K562 (cell line): Measurements from ENCODE around the gene LMNA. TPM values are rescaled to one million over a fixed set of nuclear protein-coding genes. Genes with fewer than 3 reads are reported as not detected.

ENCODE experiments used
- FOS ChIP-seq: IDR thresholded peaks from 3 replicates; pipeline ENCODE4 v1.6.1; 2011; ENCODE audit not compliant: insufficient read length; ENCODE audit errors: extremely low read depth
- HCFC1 ChIP-seq: IDR thresholded peaks from 2 replicates; pipeline ENCODE4 v1.6.1; 2012; ENCODE audit warnings: low read depth, low read length, improper control_type of control experiment
- NR2C1 ChIP-seq, 2 experiments: fragments of 450-650 bp; IDR thresholded peaks; 2 replicates each; pipeline ENCODE4 v1.6.1; 2017; ENCODE audit warnings: mild to moderate bottlenecking in 2 of 2, antibody characterized with exemption in 1 of 2, inconsistent platforms in 1 of 2, missing compliant biosample characterization in 1 of 2, missing genetic modification characterization in 1 of 2
- PCBP1 ChIP-seq: fragments of 200-400 bp; formaldehyde crosslinking; IDR thresholded peaks from 2 replicates; pipeline ENCODE4 v1.6.1; 2018; ENCODE audit warnings: mild to moderate bottlenecking, low read depth, low read length; ENCODE audit not compliant: poor library complexity, severe bottlenecking
- POLR2G ChIP-seq: fragments of 200-400 bp; formaldehyde crosslinking; IDR thresholded peaks from 2 replicates; pipeline ENCODE4 v1.6.1; 2017; ENCODE audit warnings: low read depth, mild to moderate bottlenecking, antibody characterized with exemption, low read length, moderate library complexity
- RFX7 ChIP-seq: fragments of 250-450 bp; sonication (Bioruptor Pico); IDR thresholded peaks from 2 replicates; pipeline ENCODE4 v1.5.1; 2021; ENCODE audit warnings: mild to moderate bottlenecking
- SRSF9 ChIP-seq: fragments of 200-400 bp; formaldehyde crosslinking; IDR thresholded peaks from 2 replicates; pipeline ENCODE4 v1.6.1; 2017; ENCODE audit warnings: low read depth, low read length, borderline replicate concordance
- THRB ChIP-seq: fragments of 450-650 bp; formaldehyde crosslinking; conservative IDR thresholded peaks from 2 replicates; pipeline ENCODE4 v1.4.0; 2022; ENCODE audit warnings: mild to moderate bottlenecking, missing genetic modification characterization
- ZBTB43 ChIP-seq: sonication (generic); formaldehyde crosslinking; IDR thresholded peaks from 2 replicates; pipeline ENCODE4 v1.8.0; 2023; ENCODE audit warnings: mild to moderate bottlenecking, missing genetic modification reagents
- ZFX ChIP-seq: sonication (generic); formaldehyde crosslinking; IDR thresholded peaks from 2 replicates; pipeline ENCODE4 v1.8.0; 2022; ENCODE audit warnings: mild to moderate bottlenecking, missing genetic modification reagents, moderate library complexity
- ZMIZ1 ChIP-seq, 2 experiments: fragments of 150-350 bp in 1 of 2; IDR thresholded peaks; 2 replicates each; pipeline ENCODE4 v1.6.1; 2012 to 2016; ENCODE audit warnings: low read depth in 2 of 2, low read length in 2 of 2, mild to moderate bottlenecking in 1 of 2, moderate library complexity in 1 of 2
- polyA plus RNA-seq, 8 experiments: library from polyadenylated mRNA; depleted of rRNA in 4 of 8; stranded (reverse) in 5 of 8; unstranded in 3 of 8; fragments of >200 nt; fragmentation: Nextera tagmentation in 2 of 8; fragmentation: Illumina TruSeq in 1 of 8; extraction: Ambion mirVana in 2 of 8; extraction: Trizol in 1 of 8; gene quantifications; 2 replicates each; pipeline versions ENCODE4 v1.2.1 to v1.2.3, GENCODE V29; 2011 to 2014; ENCODE audit warnings: inconsistent platforms in 1 of 8, missing spikeins in 1 of 8
- total RNA-seq, 7 experiments: library from RNA; depleted of rRNA in 6 of 7; stranded (reverse); fragments of >200 nt in 6 of 7; fragmentation: Illumina TruSeq in 2 of 7; extraction: Trizol in 2 of 7; gene quantifications; 2 replicates each; pipeline versions ENCODE4 v1.2.1 to v1.2.3, GENCODE V29; 2011 to 2021; ENCODE audit warnings: low replicate concordance in 1 of 7
- TF ChIP-seq, protein P1 (sequence below), 2 experiments: fragments of 450-650 bp in 1 of 2; sonication (generic) in 1 of 2; formaldehyde crosslinking in 1 of 2; IDR thresholded peaks in 1 of 2; conservative IDR thresholded peaks in 1 of 2; 2 replicates each; pipeline versions ENCODE4 v1.6.1 to v1.8.1; 2016 to 2023; ENCODE audit warnings: mild to moderate bottlenecking in 2 of 2, moderate library complexity in 2 of 2, inconsistent platforms in 1 of 2, missing genetic modification reagents in 1 of 2
- TF ChIP-seq, protein P2 (sequence below): fragments of 450-650 bp; IDR thresholded peaks from 2 replicates; pipeline ENCODE4 v1.6.1; 2017; ENCODE audit warnings: antibody characterized with exemption, mild to moderate bottlenecking

The LMNA gene
- total and polyA plus RNA-seq, 9 of the 15 experiments (the other 6 are each of a cell fraction or from before 2014, with no cell fraction given): 1.00 to 347 (median 88.2) TPM

DNA sequence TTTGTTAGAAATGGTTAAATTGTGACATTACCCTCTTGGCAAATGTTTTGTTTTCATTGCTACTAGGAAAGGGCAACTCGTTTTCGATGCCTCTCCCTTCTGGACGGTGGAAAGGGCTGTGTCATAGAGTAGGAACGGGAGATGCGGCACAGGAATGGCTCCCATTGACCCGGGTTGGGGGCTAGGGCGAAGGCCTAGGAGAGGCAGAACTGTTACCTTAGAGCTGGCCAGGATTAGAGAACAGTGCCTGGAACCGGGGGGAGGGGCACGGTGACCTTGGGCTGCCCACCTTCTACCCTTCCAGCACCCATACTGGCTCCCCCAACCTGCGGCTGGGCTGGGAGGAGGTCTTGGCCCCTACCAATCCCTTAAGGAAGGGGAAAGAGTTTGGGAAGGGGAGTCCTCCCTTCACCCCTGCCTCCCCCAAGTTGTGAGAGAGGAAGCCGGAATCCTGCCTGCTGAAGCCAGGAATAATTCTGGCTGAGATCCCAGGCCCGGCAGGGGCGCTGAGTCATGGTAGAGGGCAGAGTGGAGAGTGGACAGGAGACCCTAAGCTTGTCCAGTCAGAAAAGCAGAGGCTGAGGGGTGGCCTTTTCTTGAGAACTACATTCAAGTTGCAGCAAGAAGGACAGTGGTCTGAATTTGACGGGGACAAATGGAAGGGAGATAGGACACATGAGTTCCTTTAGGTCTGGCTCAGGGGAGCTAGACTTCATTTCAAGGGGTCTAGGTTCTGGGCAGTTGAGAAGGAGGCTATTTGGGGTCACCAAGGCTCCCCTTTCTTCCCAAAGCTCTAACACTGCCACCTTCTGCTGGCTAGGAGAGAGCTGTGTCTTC is 8.2 kb downstream of the LMNA start (continued):
- TF ChIP-seq HCFC1 (no peak), THRB (CRISPR knock-in tag) (no peak), PCBP1 (no peak), ZFX (CRISPR knock-in tag) (peak; percentile 25), ZBTB43 (CRISPR knock-in tag) (no peak), FOS (no peak), POLR2G (0 out of 2 replicates have a peak, but pooled peaks have one; percentile 24), RFX7 (CRISPR knock-in tag) (no peak), SRSF9 (no peak), ZMIZ1 (IDR thresholded peaks at IDR 0.05; ENCODE audit: low read depth in 2 of 2, low read length in 2 of 2) (no peak), NR2C1 (IDR thresholded peaks at IDR 0.05) (no peak), NR2C1 (tag; IDR thresholded peaks at IDR 0.05) (0 out of 2 replicates have a peak, but pooled peaks have one; percentile 47)
- TF ChIP-seq, protein P1, sequence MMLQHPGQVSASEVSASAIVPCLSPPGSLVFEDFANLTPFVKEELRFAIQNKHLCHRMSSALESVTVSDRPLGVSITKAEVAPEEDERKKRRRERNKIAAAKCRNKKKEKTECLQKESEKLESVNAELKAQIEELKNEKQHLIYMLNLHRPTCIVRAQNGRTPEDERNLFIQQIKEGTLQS (IDR thresholded peaks at IDR 0.05): peak; percentile 66; the same call in 1 of the 2 replicates
- TF ChIP-seq, protein P1 (CRISPR knock-in tag; conservative IDR thresholded peaks at IDR 0.05): no peak
- TF ChIP-seq, protein P2, sequence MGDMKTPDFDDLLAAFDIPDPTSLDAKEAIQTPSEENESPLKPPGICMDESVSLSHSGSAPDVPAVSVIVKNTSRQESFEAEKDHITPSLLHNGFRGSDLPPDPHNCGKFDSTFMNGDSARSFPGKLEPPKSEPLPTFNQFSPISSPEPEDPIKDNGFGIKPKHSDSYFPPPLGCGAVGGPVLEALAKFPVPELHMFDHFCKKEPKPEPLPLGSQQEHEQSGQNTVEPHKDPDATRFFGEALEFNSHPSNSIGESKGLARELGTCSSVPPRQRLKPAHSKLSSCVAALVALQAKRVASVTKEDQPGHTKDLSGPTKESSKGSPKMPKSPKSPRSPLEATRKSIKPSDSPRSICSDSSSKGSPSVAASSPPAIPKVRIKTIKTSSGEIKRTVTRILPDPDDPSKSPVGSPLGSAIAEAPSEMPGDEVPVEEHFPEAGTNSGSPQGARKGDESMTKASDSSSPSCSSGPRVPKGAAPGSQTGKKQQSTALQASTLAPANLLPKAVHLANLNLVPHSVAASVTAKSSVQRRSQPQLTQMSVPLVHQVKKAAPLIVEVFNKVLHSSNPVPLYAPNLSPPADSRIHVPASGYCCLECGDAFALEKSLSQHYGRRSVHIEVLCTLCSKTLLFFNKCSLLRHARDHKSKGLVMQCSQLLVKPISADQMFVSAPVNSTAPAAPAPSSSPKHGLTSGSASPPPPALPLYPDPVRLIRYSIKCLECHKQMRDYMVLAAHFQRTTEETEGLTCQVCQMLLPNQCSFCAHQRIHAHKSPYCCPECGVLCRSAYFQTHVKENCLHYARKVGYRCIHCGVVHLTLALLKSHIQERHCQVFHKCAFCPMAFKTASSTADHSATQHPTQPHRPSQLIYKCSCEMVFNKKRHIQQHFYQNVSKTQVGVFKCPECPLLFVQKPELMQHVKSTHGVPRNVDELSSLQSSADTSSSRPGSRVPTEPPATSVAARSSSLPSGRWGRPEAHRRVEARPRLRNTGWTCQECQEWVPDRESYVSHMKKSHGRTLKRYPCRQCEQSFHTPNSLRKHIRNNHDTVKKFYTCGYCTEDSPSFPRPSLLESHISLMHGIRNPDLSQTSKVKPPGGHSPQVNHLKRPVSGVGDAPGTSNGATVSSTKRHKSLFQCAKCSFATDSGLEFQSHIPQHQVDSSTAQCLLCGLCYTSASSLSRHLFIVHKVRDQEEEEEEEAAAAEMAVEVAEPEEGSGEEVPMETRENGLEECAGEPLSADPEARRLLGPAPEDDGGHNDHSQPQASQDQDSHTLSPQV: peak; percentile 86; the same call in 1 of the 2 replicates
